BE2C (cell line): Measurements from ENCODE around the gene NME4.
A peak's percentile ranks its signal among the peaks of the same experiment; 100 is the strongest.

Experiments used
- DNase-seq: peaks from one replicate; pipeline ENCODE4 v3.0.0-alpha.2; 2020
- H3K27me3 ChIP-seq: fragments of 250-450 bp; sonication (Bioruptor Pico); 2 replicates; pipeline ENCODE4 v1.5.1; 2020; ENCODE audit warnings: mild to moderate bottlenecking
- H3K36me3 ChIP-seq: fragments of 250-450 bp; sonication (Bioruptor Pico); 2 replicates; pipeline ENCODE4 v1.5.1; 2020; ENCODE audit warnings: mild to moderate bottlenecking
- H3K4me1 ChIP-seq: fragments of 250-450 bp; sonication (Bioruptor Pico); 2 replicates; pipeline ENCODE4 v1.5.1; 2020
- H3K4me3 ChIP-seq: 2 replicates; pipeline ENCODE4 v1.5.1; 2011; ENCODE audit warnings: low read depth, low read length
- H3K9me3 ChIP-seq: fragments of 250-450 bp; sonication (Bioruptor Pico); 2 replicates; pipeline ENCODE4 v1.5.1; 2020
- CTCF ChIP-seq: IDR thresholded peaks from 2 replicates; pipeline ENCODE4 v1.5.1; 2012; ENCODE audit warnings: mild to moderate bottlenecking, low read depth, low read length

NME4 gene

DNA sequence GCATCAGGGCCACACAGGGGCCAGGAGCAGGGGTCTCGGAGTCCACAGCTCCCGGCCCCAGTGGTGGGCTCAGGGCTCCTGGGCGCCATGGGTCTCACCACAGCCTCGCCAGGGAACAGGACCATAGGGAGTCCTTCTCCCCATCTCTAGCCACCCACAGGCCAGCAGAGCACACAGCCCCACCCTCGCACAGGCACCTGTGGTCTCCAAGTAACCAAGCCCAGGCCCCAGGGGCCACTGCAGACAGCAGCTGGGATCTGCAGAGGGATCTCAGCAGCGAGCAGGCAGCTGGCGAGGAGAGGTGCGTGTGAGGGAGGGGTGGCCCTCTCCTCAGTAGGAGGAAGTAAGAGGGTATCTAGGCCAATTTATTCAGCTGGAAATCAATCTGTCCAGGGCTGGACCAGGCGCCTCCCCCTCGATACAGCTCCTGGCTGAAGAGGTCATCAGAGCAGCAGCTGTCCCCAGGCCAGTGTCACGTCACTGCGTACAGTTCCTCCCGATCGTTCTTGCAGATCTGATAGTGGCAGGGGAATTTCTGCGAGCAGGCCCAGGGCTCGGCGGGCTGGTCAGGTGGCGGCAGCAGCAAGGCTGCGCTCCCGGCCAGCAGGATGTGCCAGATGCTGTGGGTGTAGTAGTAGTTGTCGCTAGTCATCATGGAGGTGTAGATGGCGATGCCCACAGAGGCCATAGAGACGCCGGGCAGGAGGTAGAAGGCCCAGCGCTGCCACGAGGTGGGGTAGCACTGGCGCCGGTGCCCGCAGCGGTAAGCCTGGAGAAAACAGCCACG lies 25.3 kb upstream of the NME4 start:
- no peak for TF ChIP-seq CTCF
- no peaks in the 10 kb centered on the region for H3K27me3 ChIP-seq
- H3K4me1 ChIP-seq = peaks cover 15% of the 10 kb centered on the region
- H3K36me3 ChIP-seq = peaks cover 25% of the 10 kb centered on the region
- peak; percentile 68 for DNase-seq
- H3K9me3 ChIP-seq = no peaks in the 10 kb centered on the region
- no peak overlapping the region for H3K4me3 ChIP-seq

- DNase-seq = peak; percentile 18
- Histone ChIP-seq H3K36me3 (peaks cover 21% of the 10 kb centered on the region), H3K9me3 (no peaks in the 10 kb centered on the region), H3K27me3 (no peaks in the 10 kb centered on the region), H3K4me1 (peaks cover 15% of the 10 kb centered on the region), H3K4me3 (no peak overlapping the region)
- no peak for TF ChIP-seq CTCF
These were observed 24.6 kb upstream of the NME4 start for GRCh38 chr16:372302-372983.

- Histone ChIP-seq H3K36me3 (peaks cover 17% of the 10 kb centered on the region), H3K9me3 (no peaks in the 10 kb centered on the region), H3K27me3 (no peaks in the 10 kb centered on the region), H3K4me1 (peaks cover 15% of the 10 kb centered on the region), H3K4me3 (no peak overlapping the region)
- DNase-seq = no peak
- no peak for TF ChIP-seq CTCF
These were observed 23.9 kb upstream of the NME4 start for GRCh38 chr16:373020-373598.

- Histone ChIP-seq H3K27me3 (no peaks in the 10 kb centered on the region), H3K4me3 (no peak overlapping the region), H3K4me1 (peaks cover 15% of the 10 kb centered on the region), H3K9me3 (no peaks in the 10 kb centered on the region), H3K36me3 (peaks cover 8% of the 10 kb centered on the region)
- no peak for TF ChIP-seq CTCF
- DNase-seq = no peak
These were observed 23.0 kb upstream of the NME4 start for GRCh38 chr16:373848-374615.

- no peak for TF ChIP-seq CTCF
- Histone ChIP-seq H3K36me3 (peaks cover 5% of the 10 kb centered on the region), H3K9me3 (no peaks in the 10 kb centered on the region), H3K4me1 (peaks cover 15% of the 10 kb centered on the region), H3K27me3 (no peaks in the 10 kb centered on the region), H3K4me3 (no peak overlapping the region)
- DNase-seq = no peak
These were observed 22.4 kb upstream of the NME4 start for GRCh38 chr16:374616-374926.
